Gastroesophageal sphincter (tissue), 3 donors: ENCODE results near the gene FBXO31.

Experiments
- EP300 ChIP-seq: sonication (generic); formaldehyde crosslinking; IDR thresholded peaks from one replicate; pipeline ENCODE4 v1.6.1; 2017; ENCODE audit warnings: antibody characterized with exemption, mild to moderate bottlenecking
- POLR2A ChIP-seq, 2 donors: fragments of 450-650 bp; IDR thresholded peaks; one replicate each; pipeline ENCODE4 v1.6.1; 2017; ENCODE audit warnings: antibody characterized with exemption in 2 of 2, mild to moderate bottlenecking in 2 of 2, moderate library complexity in 1 of 2
- POLR2AphosphoS5 ChIP-seq: sonication (generic); formaldehyde crosslinking; IDR thresholded peaks from one replicate; pipeline ENCODE4 v1.6.1; 2017; ENCODE audit warnings: antibody characterized with exemption
- TF ChIP-seq, protein P1 (sequence below), 4 experiments: fragments of 200-600 bp in 2 of 4; fragments of 450-650 bp in 2 of 4; sonication (generic) in 1 of 4; IDR thresholded peaks; one replicate each; pipeline ENCODE4 v1.5.1; 2017 to 2019; ENCODE audit warnings: antibody characterized with exemption in 4 of 4, mild to moderate bottlenecking in 2 of 4, moderate library complexity in 2 of 4

GRCh38 chr16:87308826-87309225 is 74.8 kb downstream of the FBXO31 start:
- no peak for TF ChIP-seq POLR2A (IDR thresholded peaks at IDR 0.05)
- TF ChIP-seq, protein P1, sequence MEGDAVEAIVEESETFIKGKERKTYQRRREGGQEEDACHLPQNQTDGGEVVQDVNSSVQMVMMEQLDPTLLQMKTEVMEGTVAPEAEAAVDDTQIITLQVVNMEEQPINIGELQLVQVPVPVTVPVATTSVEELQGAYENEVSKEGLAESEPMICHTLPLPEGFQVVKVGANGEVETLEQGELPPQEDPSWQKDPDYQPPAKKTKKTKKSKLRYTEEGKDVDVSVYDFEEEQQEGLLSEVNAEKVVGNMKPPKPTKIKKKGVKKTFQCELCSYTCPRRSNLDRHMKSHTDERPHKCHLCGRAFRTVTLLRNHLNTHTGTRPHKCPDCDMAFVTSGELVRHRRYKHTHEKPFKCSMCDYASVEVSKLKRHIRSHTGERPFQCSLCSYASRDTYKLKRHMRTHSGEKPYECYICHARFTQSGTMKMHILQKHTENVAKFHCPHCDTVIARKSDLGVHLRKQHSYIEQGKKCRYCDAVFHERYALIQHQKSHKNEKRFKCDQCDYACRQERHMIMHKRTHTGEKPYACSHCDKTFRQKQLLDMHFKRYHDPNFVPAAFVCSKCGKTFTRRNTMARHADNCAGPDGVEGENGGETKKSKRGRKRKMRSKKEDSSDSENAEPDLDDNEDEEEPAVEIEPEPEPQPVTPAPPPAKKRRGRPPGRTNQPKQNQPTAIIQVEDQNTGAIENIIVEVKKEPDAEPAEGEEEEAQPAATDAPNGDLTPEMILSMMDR (IDR thresholded peaks at IDR 0.05), result no peak
- TF ChIP-seq EP300, result no peak
- no peak for TF ChIP-seq POLR2AphosphoS5
